Fibroblast of the aortic adventitia (primary cell): ENCODE results near the gene TNRC6C. TPM values are rescaled to one million over a fixed set of nuclear protein-coding genes. Genes with fewer than 3 reads are reported as not detected.

ENCODE experiments used
- DNase-seq: peaks from one replicate; pipeline ENCODE4 v3.0.0-alpha.2; 2010; ENCODE audit warnings: low read depth
- H3K4me3 ChIP-seq: 2 replicates; pipeline ENCODE4 v1.5.1; 2011; ENCODE audit warnings: low read depth, mild to moderate bottlenecking, control low read depth, low read length, moderate library complexity
- total RNA-seq: library from RNA; depleted of rRNA; stranded (reverse); fragments of >200 nt; gene quantifications from 2 replicates; pipeline ENCODE4 v1.2.3, GENCODE V29; 2012; ENCODE audit warnings: low replicate concordance
- TF ChIP-seq, protein P1 (sequence below): IDR thresholded peaks from 2 replicates; pipeline ENCODE4 v1.5.1; 2011; ENCODE audit warnings: mild to moderate bottlenecking, low read length, control low read depth, inconsistent platforms; ENCODE audit not compliant: insufficient read depth

TNRC6C gene
- total RNA-seq, 1 donor = 10.3 TPM

DNA sequence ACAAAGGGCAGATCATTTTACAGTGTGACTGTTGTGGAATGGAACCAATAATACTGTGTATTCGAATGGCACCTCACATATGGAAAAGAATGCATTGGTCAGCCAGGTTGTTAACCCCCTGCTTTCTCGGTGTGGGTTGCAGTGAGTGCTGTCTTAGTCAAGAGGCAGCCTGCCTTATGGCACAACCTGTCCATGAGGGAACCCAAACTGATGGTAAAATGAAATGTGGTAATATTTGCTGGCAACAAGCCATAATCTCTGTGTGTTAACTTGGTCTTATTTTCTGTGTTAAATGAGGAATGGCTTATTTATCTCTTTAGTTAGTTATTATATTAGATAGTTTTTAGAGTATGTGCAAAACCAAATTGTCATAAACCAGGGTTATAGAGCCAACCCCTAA is 88.4 kb downstream of the TNRC6C start:
- H3K4me3 ChIP-seq = no peak overlapping the region
- TF ChIP-seq, protein P1, sequence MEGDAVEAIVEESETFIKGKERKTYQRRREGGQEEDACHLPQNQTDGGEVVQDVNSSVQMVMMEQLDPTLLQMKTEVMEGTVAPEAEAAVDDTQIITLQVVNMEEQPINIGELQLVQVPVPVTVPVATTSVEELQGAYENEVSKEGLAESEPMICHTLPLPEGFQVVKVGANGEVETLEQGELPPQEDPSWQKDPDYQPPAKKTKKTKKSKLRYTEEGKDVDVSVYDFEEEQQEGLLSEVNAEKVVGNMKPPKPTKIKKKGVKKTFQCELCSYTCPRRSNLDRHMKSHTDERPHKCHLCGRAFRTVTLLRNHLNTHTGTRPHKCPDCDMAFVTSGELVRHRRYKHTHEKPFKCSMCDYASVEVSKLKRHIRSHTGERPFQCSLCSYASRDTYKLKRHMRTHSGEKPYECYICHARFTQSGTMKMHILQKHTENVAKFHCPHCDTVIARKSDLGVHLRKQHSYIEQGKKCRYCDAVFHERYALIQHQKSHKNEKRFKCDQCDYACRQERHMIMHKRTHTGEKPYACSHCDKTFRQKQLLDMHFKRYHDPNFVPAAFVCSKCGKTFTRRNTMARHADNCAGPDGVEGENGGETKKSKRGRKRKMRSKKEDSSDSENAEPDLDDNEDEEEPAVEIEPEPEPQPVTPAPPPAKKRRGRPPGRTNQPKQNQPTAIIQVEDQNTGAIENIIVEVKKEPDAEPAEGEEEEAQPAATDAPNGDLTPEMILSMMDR = no peak
- DNase-seq = no peak

DNA sequence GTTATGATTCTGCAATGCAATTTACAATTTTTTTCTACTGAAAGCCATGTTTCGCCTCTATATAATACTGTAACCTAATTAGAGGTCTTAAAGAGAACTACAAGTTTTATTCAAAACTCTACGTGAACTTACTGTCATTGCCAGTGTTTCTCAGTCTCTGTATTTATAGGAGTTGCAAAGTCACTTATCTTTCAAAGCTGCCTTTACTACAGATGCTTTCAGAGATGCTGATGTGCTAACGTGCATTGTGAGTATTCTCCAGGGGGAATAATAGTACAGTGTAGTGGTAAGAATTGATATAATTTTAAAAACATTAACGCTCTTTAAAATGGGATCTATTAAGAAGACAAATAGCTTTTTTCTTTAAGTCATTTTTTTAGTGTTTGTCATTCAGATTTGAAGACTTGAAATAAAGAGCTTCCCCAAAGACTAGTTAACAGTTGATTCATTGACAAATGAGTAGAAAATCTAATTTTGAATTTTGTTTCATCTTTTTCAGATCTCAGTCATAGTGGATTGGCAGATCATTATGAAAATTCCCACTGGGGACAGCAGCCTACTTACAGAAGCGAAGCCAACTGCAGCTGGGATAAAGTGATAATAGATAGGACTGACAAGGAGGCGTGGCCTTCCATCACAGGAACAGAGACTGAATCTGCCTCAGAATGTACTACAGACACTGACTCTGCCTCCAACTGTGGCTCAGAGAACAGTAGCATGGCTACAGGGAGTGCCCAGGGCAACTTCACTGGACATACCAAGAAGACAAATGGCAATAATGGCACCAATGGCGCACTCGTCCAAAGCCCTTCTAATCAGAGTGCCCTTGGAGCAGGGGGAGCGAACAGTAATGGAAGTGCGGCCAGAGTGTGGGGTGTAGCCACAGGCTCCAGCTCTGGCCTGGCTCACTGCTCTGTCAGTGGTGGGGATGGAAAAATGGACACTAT is 90.1 kb downstream of the TNRC6C start:
- no peak for DNase-seq
- H3K4me3 ChIP-seq = no peak overlapping the region
- TF ChIP-seq, protein P1 = no peak

DNA sequence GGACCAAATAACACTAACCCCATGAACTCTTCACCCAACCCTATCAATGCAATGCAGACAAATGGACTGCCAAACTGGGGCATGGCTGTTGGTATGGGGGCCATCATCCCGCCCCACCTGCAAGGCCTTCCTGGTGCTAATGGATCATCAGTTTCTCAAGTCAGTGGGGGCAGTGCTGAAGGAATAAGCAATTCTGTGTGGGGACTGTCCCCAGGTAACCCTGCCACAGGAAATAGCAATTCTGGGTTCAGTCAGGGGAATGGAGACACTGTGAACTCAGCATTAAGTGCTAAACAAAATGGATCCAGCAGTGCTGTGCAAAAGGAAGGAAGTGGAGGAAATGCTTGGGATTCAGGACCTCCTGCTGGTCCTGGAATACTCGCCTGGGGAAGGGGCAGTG is 91.1 kb downstream of the TNRC6C start:
- no peak for DNase-seq
- no peak overlapping the region for H3K4me3 ChIP-seq
- TF ChIP-seq, protein P1 = no peak

DNA sequence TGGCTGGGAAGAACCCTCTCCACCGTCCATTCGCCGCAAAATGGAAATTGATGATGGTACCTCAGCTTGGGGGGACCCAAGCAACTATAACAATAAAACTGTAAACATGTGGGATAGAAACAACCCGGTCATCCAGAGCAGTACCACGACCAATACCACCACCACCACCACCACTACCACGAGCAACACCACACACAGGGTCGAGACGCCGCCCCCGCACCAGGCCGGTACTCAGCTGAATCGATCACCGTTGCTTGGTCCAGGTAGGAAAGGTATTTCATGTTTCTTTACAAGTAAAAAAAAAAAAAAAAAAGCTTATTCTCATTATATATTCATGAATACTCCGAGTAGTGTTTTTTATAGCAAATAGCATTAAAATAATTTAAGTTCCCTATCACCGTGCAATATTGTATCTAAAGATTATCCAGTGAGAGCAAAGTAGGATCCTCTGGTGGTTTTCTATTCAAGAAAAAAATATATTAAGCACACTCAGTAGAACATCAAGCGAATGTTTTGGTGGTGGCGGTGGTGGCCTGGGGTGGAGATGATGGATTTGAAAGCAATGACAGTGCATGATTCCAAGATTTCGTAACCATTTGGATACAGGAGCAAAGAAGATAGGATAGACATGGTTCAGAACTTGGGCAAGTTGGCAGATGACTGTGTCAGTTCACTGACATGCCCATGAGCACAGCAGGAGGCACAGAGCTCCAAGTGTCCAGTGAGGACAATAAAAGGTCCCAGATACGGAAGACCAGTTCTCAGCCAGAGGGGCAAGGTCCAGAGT is 92.9 kb downstream of the TNRC6C start:
- TF ChIP-seq, protein P1 = no peak
- H3K4me3 ChIP-seq = no peak overlapping the region
- no peak for DNase-seq

DNA sequence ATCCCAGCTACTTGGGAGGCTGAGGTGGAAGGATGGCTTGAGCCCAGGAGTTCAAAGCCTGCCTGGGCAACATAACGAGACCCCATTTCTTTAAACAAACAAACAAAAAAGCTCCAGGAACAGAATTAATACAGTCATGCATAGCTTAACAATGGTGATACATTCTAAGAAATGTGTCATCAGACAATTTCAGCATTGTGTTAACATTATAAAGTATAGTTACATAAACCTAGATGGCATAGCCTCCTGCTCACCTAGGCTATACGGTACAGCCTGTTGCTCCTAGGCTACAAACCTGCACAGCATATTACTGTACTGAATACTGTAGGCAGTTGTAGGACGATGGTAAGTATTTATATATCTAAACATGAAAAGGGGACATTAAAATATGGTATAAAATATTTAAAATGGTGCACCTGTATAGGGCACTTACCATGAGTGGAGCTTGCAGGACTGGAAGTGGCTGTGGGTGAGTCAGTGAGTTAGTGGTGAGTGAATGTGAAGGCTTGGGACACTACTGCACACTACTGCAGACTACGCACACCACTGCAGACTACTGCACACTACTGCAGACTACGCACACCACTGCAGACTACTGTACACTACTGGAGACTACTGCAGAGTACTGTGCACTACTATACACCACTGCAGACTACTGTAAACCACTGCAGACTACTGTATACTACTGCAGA is 95.4 kb downstream of the TNRC6C start:
- DNase-seq = no peak
- TF ChIP-seq, protein P1 = no peak
- H3K4me3 ChIP-seq = no peak overlapping the region

DNA sequence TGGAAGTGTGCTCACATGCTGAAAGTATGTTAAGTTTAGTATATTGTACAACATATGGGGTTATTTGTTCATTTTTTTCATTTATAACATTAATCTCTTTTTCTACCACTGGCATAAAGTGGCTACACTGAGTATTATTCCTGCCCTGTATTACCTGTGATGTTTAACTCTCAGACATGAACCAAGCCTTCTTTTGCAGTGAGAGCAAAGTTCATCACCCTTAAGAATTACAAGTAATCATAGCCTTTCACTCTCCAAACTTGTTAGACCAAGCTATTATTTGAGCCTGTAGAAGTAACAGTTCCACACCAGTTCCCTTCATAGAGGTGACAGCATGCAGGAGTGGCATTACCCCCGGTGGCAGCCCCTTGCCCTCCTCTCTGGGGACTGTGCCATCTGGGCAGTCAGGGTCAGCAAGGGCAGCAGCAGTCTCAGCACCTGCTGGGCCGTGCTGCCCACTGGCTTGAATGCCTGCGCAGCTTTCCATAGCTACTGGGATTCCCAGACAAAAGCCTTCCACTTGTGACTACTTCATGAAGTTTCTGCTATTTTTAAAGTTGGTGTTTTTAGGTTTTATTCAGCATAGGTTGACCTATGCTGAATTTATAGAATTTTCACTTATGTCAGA is 98.7 kb downstream of the TNRC6C start:
- TF ChIP-seq, protein P1 = no peak
- no peak for DNase-seq
- no peak overlapping the region for H3K4me3 ChIP-seq
